B cell (primary cell): ENCODE data around the gene FGF5. TPM values are rescaled to one million over a fixed set of nuclear protein-coding genes. Genes with fewer than 3 reads are reported as not detected.

Source experiments
- ATAC-seq: fragments of 200-7000 bp; cut with Tn5 transposase; one replicate; pipeline ENCODE4 v1.10.0; 2021; ENCODE audit warnings: low read depth, mild to moderate bottlenecking, moderate number of reproducible peaks, moderate library complexity
- CTCF ChIA-PET: fragments of 350-600 bp; sonication (Branson Sonifier 250); formaldehyde crosslinking; loops from one replicate; lab custom pipeline; 2021; ENCODE audit warnings: antibody characterized with exemption, inconsistent platforms; lab: Charles Lee
- POLR2A ChIA-PET: fragments of 350-600 bp; sonication (Branson Sonifier 250); formaldehyde crosslinking; loops from one replicate; lab custom pipeline; 2021; ENCODE audit warnings: antibody characterized with exemption; lab: Charles Lee
- DNase-seq: peaks from one replicate; pipeline ENCODE4 v3.0.0; 2013
- H2AFZ ChIP-seq: 2 replicates; pipeline ENCODE4 v1.6.1; 2012; ENCODE audit warnings: mild to moderate bottlenecking, low read depth, low read length; ENCODE audit not compliant: insufficient read depth, poor library complexity, severe bottlenecking
- H3K27ac ChIP-seq, 2 donors: 1 replicate in 1 of 2; 2 replicates in 1 of 2; pipeline ENCODE4 v1.5.1; 2012 to 2013; ENCODE audit warnings: low read length in 2 of 2, mild to moderate bottlenecking in 2 of 2, moderate library complexity in 1 of 2
- H3K27me3 ChIP-seq, 4 experiments: fragments of 200-600 bp in 1 of 4; sonication (generic) in 1 of 4; replicated peaks in 1 of 4; 1 replicate in 2 of 4; 2 replicates in 2 of 4; pipeline versions ENCODE4 v1.6.1 to v1.7.0; 2013 to 2016; ENCODE audit warnings: low read length in 3 of 4, mild to moderate bottlenecking in 2 of 4, mixed read lengths in 1 of 4, moderate library complexity in 1 of 4; ENCODE audit not compliant: insufficient read depth in 4 of 4, control insufficient read depth in 3 of 4; ENCODE audit errors: control extremely low read depth in 1 of 4
- H3K36me3 ChIP-seq, 2 experiments: replicated peaks in 1 of 2; 1 replicate in 1 of 2; 2 replicates in 1 of 2; pipeline versions ENCODE4 v1.6.1 to v1.7.1; 2013; ENCODE audit warnings: low read length in 1 of 2; ENCODE audit not compliant: insufficient read depth in 2 of 2, control insufficient read depth in 1 of 2; ENCODE audit errors: control extremely low read depth in 1 of 2, extremely low read depth in 1 of 2
- H3K4me1 ChIP-seq, 2 donors: fragments of 200-600 bp in 1 of 2; sonication (generic) in 1 of 2; 1 replicate in 1 of 2; 2 replicates in 1 of 2; pipeline versions ENCODE4 v1.5.1 to v1.6.1; 2013 to 2017; ENCODE audit warnings: low read length in 2 of 2; ENCODE audit not compliant: control insufficient read depth in 2 of 2, insufficient read depth in 2 of 2
- H3K4me2 ChIP-seq: replicated peaks from 2 replicates; pipeline ENCODE3; 2012; ENCODE audit warnings: mild to moderate bottlenecking, low read depth, low read length; ENCODE audit not compliant: poor library complexity, severe bottlenecking
- H3K4me3 ChIP-seq, 5 experiments: fragments of 200-600 bp in 1 of 5; sonication (generic) in 1 of 5; 1 replicate in 3 of 5; 2 replicates in 2 of 5; pipeline versions ENCODE4 v1.5.1 to v1.7.0; 2011 to 2016; ENCODE audit warnings: low read length in 4 of 5, mild to moderate bottlenecking in 4 of 5, low read depth in 2 of 5, control low read depth in 1 of 5, moderate library complexity in 1 of 5; ENCODE audit not compliant: insufficient read depth in 1 of 5; ENCODE audit errors: control extremely low read depth in 1 of 5, extremely low read depth in 1 of 5
- H3K79me2 ChIP-seq: fragments of 200-600 bp; sonication (generic); one replicate; pipeline ENCODE4 v1.6.0; 2016; ENCODE audit warnings: low read length; ENCODE audit not compliant: control insufficient read depth, insufficient read depth
- H3K9ac ChIP-seq: fragments of 200-600 bp; sonication (generic); 2 replicates; pipeline ENCODE4 v1.6.1; 2017; ENCODE audit warnings: mild to moderate bottlenecking, low read length, moderate library complexity
- H3K9me3 ChIP-seq, 3 donors: one replicate each; pipeline versions ENCODE4 v1.6.1 to v1.7.1; 2013; ENCODE audit warnings: low read length in 2 of 3; ENCODE audit not compliant: control insufficient read depth in 2 of 3, insufficient read depth in 1 of 3; ENCODE audit errors: control extremely low read depth in 1 of 3
- H4K20me1 ChIP-seq: 2 replicates; pipeline ENCODE4 v1.6.0; 2012; ENCODE audit warnings: mild to moderate bottlenecking, low read length; ENCODE audit not compliant: insufficient read depth, control insufficient read depth, poor library complexity, severe bottlenecking
- H3K27ac Mint-ChIP-seq: one replicate; pipeline ENCODE4 v1.8.0; 2021; ENCODE audit warnings: mixed read lengths
- H3K27me3 Mint-ChIP-seq: one replicate; pipeline ENCODE4 v1.8.0; 2021; ENCODE audit warnings: mixed read lengths
- H3K4me1 Mint-ChIP-seq: one replicate; pipeline ENCODE4 v1.8.0; 2021; ENCODE audit warnings: mixed read lengths
- H3K4me3 Mint-ChIP-seq: one replicate; pipeline ENCODE4 v1.8.0; 2021; ENCODE audit warnings: mixed read lengths
- H3K9me3 Mint-ChIP-seq: one replicate; pipeline ENCODE4 v1.8.0; 2022; ENCODE audit warnings: mixed read lengths; ENCODE audit not compliant: insufficient read depth
- CTCF ChIP-seq: fragments of 200-600 bp; IDR thresholded peaks from one replicate; pipeline ENCODE4 v1.8.0; 2022; ENCODE audit warnings: antibody characterized with exemption, mild to moderate bottlenecking
- EZH2 ChIP-seq: IDR thresholded peaks from 2 replicates; pipeline ENCODE4 v1.6.1; 2012; ENCODE audit warnings: borderline replicate concordance, low read depth, mild to moderate bottlenecking, moderate library complexity, low read length; ENCODE audit not compliant: insufficient read depth, poor library complexity, severe bottlenecking
- WGBS: methylation state at CpG from one replicate; pipeline ENCODE4 v1.1.5; 2013; ENCODE audit warnings: missing lambda C conversion rate; ENCODE audit not compliant: insufficient coverage; 5-methylcytosine and 5-hydroxymethylcytosine counted together
- intact Hi-C: fragments of 100-400 bp; cut with micrococcal nuclease; formaldehyde crosslinking; loops from one replicate; pipeline ENCODE4 v1.10.0; 2022
- polyA plus RNA-seq: library from polyadenylated mRNA; depleted of rRNA; stranded (reverse); fragments of >200 nt; gene quantifications from 2 replicates; pipeline ENCODE4 v1.2.3, GENCODE V29; 2012
- total RNA-seq, 2 donors: library from RNA; stranded (reverse); fragments of 120-200 nt in 1 of 2; gene quantifications; 1 replicate in 1 of 2; 2 replicates in 1 of 2; pipeline versions ENCODE4 v1.2.3 to v1.2.4, GENCODE V29; 2013 to 2022

FGF5 gene
- total and polyA plus RNA-seq, 2 donors (not counting 1 experiment from before 2014, with no cell fraction given), result 0.01 TPM; not detected in 1

GRCh38 chr4:80306260-80306659, 39.8 kb downstream of the FGF5 start:
- Mint-ChIP-seq H3K27ac (no peak overlapping the region), H3K9me3 (no peaks in the 10 kb centered on the region), H3K4me1 (no peaks in the 10 kb centered on the region), H3K27me3 (peaks cover 39% of the 10 kb centered on the region), H3K4me3 (no peak overlapping the region)
- no peaks in the 10 kb centered on the region for H4K20me1 ChIP-seq
- no peak overlapping the region for H3K4me3 ChIP-seq
- no peak overlapping the region for H2AFZ ChIP-seq
- H3K4me2 ChIP-seq, result no peak overlapping the region
- H3K9ac ChIP-seq, result no peak overlapping the region
- POLR2A ChIA-PET, result no interaction called here
- H3K9me3 ChIP-seq, result peaks cover 0 to 7% (median 4%) of the 10 kb centered on the region in 3 donors
- H3K36me3 ChIP-seq, result no peaks in the 10 kb centered on the region
- no CpG with 5 or more reads among the region's 2 CpGs for WGBS
- no peak for DNase-seq
- TF ChIP-seq CTCF (no peak), EZH2 (no peak)
- H3K79me2 ChIP-seq, result no peaks in the 10 kb centered on the region
- ATAC-seq, result no peak
- intact Hi-C loops, result no loop called here
- peaks cover 0 to 10% (median 3%) of the 10 kb centered on the region in 4 experiments for H3K27me3 ChIP-seq
- no peak overlapping the region for H3K27ac ChIP-seq
- no peaks in the 10 kb centered on the region for H3K4me1 ChIP-seq
- CTCF ChIA-PET, result no interaction called here

- no peak overlapping the region for H3K4me3 Mint-ChIP-seq
- Histone ChIP-seq H4K20me1 (no peaks in the 10 kb centered on the region), H3K9me3 (peaks cover 0 to 7% (median 0%) of the 10 kb centered on the region in 3 donors), H2AFZ (no peak overlapping the region), H3K4me1 (no peaks in the 10 kb centered on the region), H3K36me3 (no peaks in the 10 kb centered on the region), H3K4me3 (no peak overlapping the region), H3K4me2 (no peak overlapping the region), H3K27me3 (peaks cover 0 to 10% (median 3%) of the 10 kb centered on the region in 4 experiments), H3K79me2 (no peaks in the 10 kb centered on the region), H3K27ac (no peak overlapping the region), H3K9ac (no peak overlapping the region)
- intact Hi-C loops, result no loop called here
- DNase-seq (no peak), ATAC-seq (no peak)
- no peak overlapping the region for H3K27ac Mint-ChIP-seq
- TF ChIP-seq EZH2 (no peak), CTCF (no peak)
- H3K4me1 Mint-ChIP-seq, result no peaks in the 10 kb centered on the region
- WGBS, result no CpG with 5 or more reads among the region's 1 CpG
- peaks cover 47% of the 10 kb centered on the region for H3K27me3 Mint-ChIP-seq
- no peaks in the 10 kb centered on the region for H3K9me3 Mint-ChIP-seq
- ChIA-PET CTCF (no interaction called here), POLR2A (no interaction called here)
Measured at GRCh38 chr4:80307183-80307735, 40.8 kb downstream of the FGF5 start.
